ENCODE results near the gene LAMTOR2.
A peak's percentile ranks its signal among the peaks of the same experiment; 100 is the strongest.

The LAMTOR2 gene

GRCh38 chr1:156055281-156056048 lies 883 bp downstream of the LAMTOR2 start:
- peak overlapping the region; percentile 90 to 95 (median 92) for H3K4me3 Mint-ChIP-seq
- no peak for TF ChIP-seq CTCF (IDR thresholded peaks at IDR 0.05; ENCODE audit: unreplicated experiment in 3 of 3)
- H3K27ac Mint-ChIP-seq, result peak overlapping the region; percentile 50 to 94 (median 77)
- peaks cover 15% of the 10 kb centered on the region for H3K36me3 Mint-ChIP-seq (ENCODE audit: low read depth)
- H3K4me1 Mint-ChIP-seq, result peaks cover 28% of the 10 kb centered on the region
- H3K9me3 Mint-ChIP-seq, result no peaks in the 10 kb centered on the region
- no peaks in the 10 kb centered on the region for H3K27me3 Mint-ChIP-seq (ENCODE audit: low read depth)

- Mint-ChIP-seq H3K4me3 (peak overlapping the region; percentile 76 to 90 (median 79)), H3K36me3 (ENCODE audit: low read depth) (peaks cover 15% of the 10 kb centered on the region), H3K4me1 (peaks cover 28% of the 10 kb centered on the region), H3K27me3 (ENCODE audit: low read depth) (peaks cover 3% of the 10 kb centered on the region), H3K9me3 (no peaks in the 10 kb centered on the region), H3K27ac (peak overlapping the region in 1 of 3 experiments; percentile 41)
- no peak for TF ChIP-seq CTCF (IDR thresholded peaks at IDR 0.05; ENCODE audit: unreplicated experiment in 3 of 3)
These were observed 1.8 kb downstream of the LAMTOR2 start for GRCh38 chr1:156056326-156056849.

- no peaks in the 10 kb centered on the region for H3K9me3 Mint-ChIP-seq
- peaks cover 9% of the 10 kb centered on the region for H3K36me3 Mint-ChIP-seq (ENCODE audit: low read depth)
- TF ChIP-seq CTCF (IDR thresholded peaks at IDR 0.05; ENCODE audit: unreplicated experiment in 3 of 3), result no peak
- H3K4me3 Mint-ChIP-seq, result peak within 1 kb of the TSS; percentile 48 to 69 (median 59)
- H3K4me1 Mint-ChIP-seq, result peaks cover 9% of the 10 kb centered on the region
- peak within 1 kb of the TSS in 2 of 3 experiments; percentile 51 to 78 for H3K27ac Mint-ChIP-seq
- peaks cover 3% of the 10 kb centered on the region for H3K27me3 Mint-ChIP-seq (ENCODE audit: low read depth)
These were observed 6.5 kb downstream of the LAMTOR2 start, which contains the start of gene RAB25 for GRCh38 chr1:156060937-156061636. Gene RAB25, plus strand, starts transcription at chr1:156061160. Its CDS starts 241 bp downstream, at chr1:156061401.

GRCh38 chr1:156062189-156062588 lies 7.6 kb downstream of the LAMTOR2 start:
- Mint-ChIP-seq H3K36me3 (ENCODE audit: low read depth) (peaks cover 5% of the 10 kb centered on the region), H3K4me3 (peak overlapping the region in 1 of 3 experiments; percentile 69), H3K27ac (peak overlapping the region in 1 of 3 experiments; percentile 22)

GRCh38 chr1:156063997-156064285 lies 9.4 kb downstream of the LAMTOR2 start:
- H3K36me3 Mint-ChIP-seq (ENCODE audit: low read depth), result no peaks in the 10 kb centered on the region
- H3K27ac Mint-ChIP-seq, result no peak overlapping the region
- H3K4me1 Mint-ChIP-seq, result peaks cover 3% of the 10 kb centered on the region
- TF ChIP-seq CTCF (IDR thresholded peaks at IDR 0.05; ENCODE audit: unreplicated experiment in 3 of 3), result no peak
- H3K4me3 Mint-ChIP-seq, result no peak overlapping the region
- no peaks in the 10 kb centered on the region for H3K9me3 Mint-ChIP-seq
- H3K27me3 Mint-ChIP-seq (ENCODE audit: low read depth), result peaks cover 3% of the 10 kb centered on the region

More at GRCh38 chr1:156062189-156062588, 7.6 kb downstream of the LAMTOR2 start:
- H3K27me3 Mint-ChIP-seq (ENCODE audit: low read depth), result peaks cover 3% of the 10 kb centered on the region
- TF ChIP-seq CTCF (IDR thresholded peaks at IDR 0.05; ENCODE audit: unreplicated experiment in 3 of 3), result no peak
- H3K4me1 Mint-ChIP-seq, result peaks cover 3% of the 10 kb centered on the region
- H3K9me3 Mint-ChIP-seq, result no peaks in the 10 kb centered on the region

Measured in nephron (organoid).